Right atrium auricular region (tissue), 2 donors: ENCODE results near the gene CLDN6. TPM values are rescaled to one million over a fixed set of nuclear protein-coding genes. Genes with fewer than 3 reads are reported as not detected.

Source experiments
- DNase-seq: peaks from one replicate; pipeline ENCODE4 v3.0.0-alpha.2; 2019; ENCODE audit warnings: low spot score
- H3K27ac ChIP-seq, 2 donors: fragments of 200-600 bp; sonication (generic); 1 replicate in 1 of 2; 2 replicates in 1 of 2; pipeline ENCODE4 v1.5.1; 2016 to 2019
- H3K27me3 ChIP-seq, 2 donors: fragments of 200-600 bp; sonication (generic); one replicate each; pipeline versions ENCODE4 v1.5.1 to v1.6.0; 2017 to 2019
- H3K36me3 ChIP-seq: fragments of 200-600 bp; sonication (generic); one replicate; pipeline ENCODE4 v1.5.1; 2016
- H3K4me1 ChIP-seq, 2 donors: fragments of 200-600 bp; sonication (generic); one replicate each; pipeline versions ENCODE4 v1.5.1 to v1.6.0; 2017 to 2019
- H3K4me3 ChIP-seq, 2 donors: fragments of 200-600 bp; sonication (generic); 1 replicate in 1 of 2; 2 replicates in 1 of 2; pipeline ENCODE4 v1.5.1; 2017 to 2019; ENCODE audit warnings: mild to moderate bottlenecking in 1 of 2, moderate library complexity in 1 of 2
- H3K9me3 ChIP-seq, 2 donors: fragments of 200-600 bp; sonication (generic); one replicate each; pipeline ENCODE4 v1.5.1; 2019
- CTCF ChIP-seq, 2 donors: fragments of 200-600 bp; sonication (generic); IDR thresholded peaks; one replicate each; pipeline ENCODE4 v1.5.1; 2019; ENCODE audit warnings: antibody characterized with exemption in 2 of 2
- total RNA-seq, 2 donors: library from RNA; depleted of rRNA; stranded (reverse); fragments of >200 nt; gene quantifications; one replicate each; pipeline ENCODE4 v1.1.0, GENCODE V29; 2016

CLDN6 gene
- total RNA-seq, 2 donors from 2014 or later = not detected

DNA sequence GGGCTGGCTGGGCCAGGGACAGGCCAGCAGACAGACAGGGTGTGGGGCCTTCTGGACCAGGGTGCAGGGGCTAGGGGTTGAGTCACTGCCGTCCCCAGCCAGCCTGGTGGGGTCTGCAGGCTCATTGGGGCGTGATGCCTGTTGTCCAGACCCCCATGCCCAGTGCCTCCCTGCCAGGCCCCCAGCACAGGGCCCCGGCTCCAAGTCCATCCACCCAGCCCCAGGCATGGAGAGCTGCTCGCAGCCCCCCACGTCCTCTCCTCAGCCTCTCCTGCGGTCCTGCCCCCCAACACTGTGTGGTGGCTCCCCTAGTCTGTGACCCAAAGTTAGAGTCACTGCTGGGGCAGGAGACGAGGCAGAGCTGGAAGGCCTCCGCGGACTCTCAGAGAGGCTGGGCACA lies 30.7 kb downstream of the CLDN6 start:
- Histone ChIP-seq H3K36me3 (no peaks in the 10 kb centered on the region), H3K27me3 (no peaks in the 10 kb centered on the region), H3K27ac (no peak overlapping the region), H3K4me3 (no peak overlapping the region), H3K9me3 (no peaks in the 10 kb centered on the region), H3K4me1 (peaks cover 0 to 33% of the 10 kb centered on the region in 2 donors)
- no peak for DNase-seq
- no peak for TF ChIP-seq CTCF (IDR thresholded peaks at IDR 0.05)

DNA sequence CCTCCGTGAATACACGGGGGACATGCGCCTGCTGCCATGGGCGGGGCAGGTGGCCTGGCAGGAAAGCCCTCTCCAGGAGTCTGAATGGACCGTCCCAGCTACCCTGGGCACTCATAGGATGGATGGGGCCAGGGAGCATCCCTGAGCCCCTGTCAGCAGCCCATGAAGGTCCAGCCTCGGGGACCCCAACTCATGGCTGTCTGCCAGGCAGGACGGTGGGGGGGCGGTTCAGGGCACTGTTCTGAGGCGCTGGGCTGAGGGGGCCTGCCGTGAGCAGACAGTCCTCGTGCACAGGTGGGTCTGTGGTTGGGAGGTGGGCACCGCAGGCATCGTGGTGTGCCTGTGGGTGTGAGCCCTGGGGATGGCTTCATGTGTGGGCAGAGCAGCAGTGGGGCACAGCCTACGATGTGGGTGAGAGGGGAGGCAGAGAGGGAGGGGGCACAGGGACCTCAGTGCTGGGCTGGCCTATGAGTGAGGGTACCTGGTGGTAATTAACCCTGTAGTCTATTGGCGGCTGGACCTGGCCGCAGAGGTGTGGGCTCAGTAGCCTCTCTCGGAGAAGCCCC lies 31.3 kb downstream of the CLDN6 start:
- Histone ChIP-seq H3K27me3 (no peaks in the 10 kb centered on the region), H3K36me3 (no peaks in the 10 kb centered on the region), H3K4me3 (no peak overlapping the region), H3K27ac (peak overlapping the region; percentile 80 to 90), H3K4me1 (peaks cover 0 to 33% of the 10 kb centered on the region in 2 donors), H3K9me3 (no peaks in the 10 kb centered on the region)
- DNase-seq = no peak
- TF ChIP-seq CTCF (IDR thresholded peaks at IDR 0.05) = no peak

GRCh38 chr16:2985893-2986355 lies 32.1 kb downstream of the CLDN6 start:
- Histone ChIP-seq H3K36me3 (no peaks in the 10 kb centered on the region), H3K27me3 (no peaks in the 10 kb centered on the region), H3K4me1 (peaks cover 0 to 37% of the 10 kb centered on the region in 2 donors), H3K4me3 (no peak overlapping the region), H3K27ac (peak overlapping the region; percentile 80 to 90), H3K9me3 (no peaks in the 10 kb centered on the region)
- DNase-seq = no peak
- no peak for TF ChIP-seq CTCF (IDR thresholded peaks at IDR 0.05)

DNA sequence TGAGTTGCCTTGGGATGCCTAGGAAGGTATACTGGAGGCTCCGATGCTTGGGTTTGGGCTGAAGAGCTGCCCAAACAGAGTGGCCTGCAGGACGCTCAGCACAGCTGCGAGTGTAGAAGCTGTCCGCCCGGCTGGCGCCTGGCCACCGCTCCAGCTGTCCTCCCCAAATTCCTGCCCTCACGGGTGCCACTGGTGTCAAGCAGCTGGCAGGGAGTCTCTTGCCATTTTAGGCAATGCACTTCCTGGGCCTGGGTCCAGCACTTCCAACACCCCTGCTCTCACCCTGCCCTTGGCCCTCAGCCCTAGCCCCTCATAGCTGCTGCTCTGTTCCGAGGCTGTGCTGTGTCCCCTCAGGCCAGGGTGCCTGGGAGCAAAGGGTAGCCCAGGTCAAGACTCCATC lies 32.5 kb downstream of the CLDN6 start:
- Histone ChIP-seq H3K27ac (peak overlapping the region; percentile 80 to 90), H3K4me1 (peaks cover 0 to 41% of the 10 kb centered on the region in 2 donors), H3K9me3 (no peaks in the 10 kb centered on the region), H3K27me3 (no peaks in the 10 kb centered on the region), H3K36me3 (no peaks in the 10 kb centered on the region), H3K4me3 (no peak overlapping the region)
- TF ChIP-seq CTCF (IDR thresholded peaks at IDR 0.05) = no peak
- DNase-seq = no peak

DNA sequence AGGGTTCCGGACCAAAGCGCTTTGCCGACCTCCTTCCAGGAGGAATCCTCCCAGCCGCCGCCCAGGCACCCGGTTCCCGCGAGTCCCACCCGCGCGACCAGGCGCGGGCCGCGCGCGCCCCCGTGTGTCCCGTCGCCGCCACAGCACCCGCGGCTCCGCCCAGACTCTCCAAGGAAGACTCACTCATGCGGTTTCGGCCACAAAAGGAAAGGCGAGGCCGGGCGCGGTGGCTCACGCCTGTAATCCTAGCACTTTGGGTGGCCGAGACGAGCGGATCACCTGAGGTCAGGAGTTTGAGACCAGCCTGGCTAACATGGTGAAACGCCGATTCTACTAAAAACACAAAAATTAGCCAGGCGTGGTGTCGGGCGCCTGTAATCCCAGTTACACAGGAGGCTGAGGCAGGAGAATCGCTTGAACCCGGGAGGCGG lies 34.3 kb downstream of the CLDN6 start:
- H3K4me1 ChIP-seq = peaks cover 0 to 51% of the 10 kb centered on the region in 2 donors
- no peaks in the 10 kb centered on the region for H3K36me3 ChIP-seq
- peak; percentile 88 for DNase-seq
- H3K27me3 ChIP-seq = no peaks in the 10 kb centered on the region
- peak; percentile 98 for TF ChIP-seq CTCF (IDR thresholded peaks at IDR 0.05)
- H3K9me3 ChIP-seq = no peaks in the 10 kb centered on the region
- H3K27ac ChIP-seq = peak overlapping the region in 1 of 2 donors; percentile 11
- H3K4me3 ChIP-seq = peak overlapping the region in 1 of 2 donors; percentile 31

DNA sequence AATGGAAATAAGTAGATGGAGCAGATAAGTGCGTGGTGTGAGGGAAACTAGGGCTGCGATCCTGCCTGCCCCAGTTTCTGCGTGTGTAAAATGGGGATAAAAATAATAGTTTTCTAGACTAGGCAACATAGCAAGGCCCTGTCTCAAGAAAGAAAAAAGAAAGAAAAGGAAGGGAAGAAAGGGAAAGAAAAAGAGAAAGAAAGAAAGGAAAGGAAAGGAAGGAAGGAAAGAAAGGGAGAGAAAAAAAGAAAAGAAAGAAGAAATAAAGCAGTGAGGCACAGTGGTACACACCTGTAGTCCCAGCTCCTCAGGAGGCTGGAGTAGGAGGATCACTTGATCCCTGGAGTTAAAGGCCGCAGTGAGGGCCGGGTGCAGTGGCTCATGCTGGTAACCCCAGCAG lies 35.6 kb downstream of the CLDN6 start:
- peaks cover 0 to 51% of the 10 kb centered on the region in 2 donors for H3K4me1 ChIP-seq
- H3K27me3 ChIP-seq = no peaks in the 10 kb centered on the region
- no peak overlapping the region for H3K4me3 ChIP-seq
- no peaks in the 10 kb centered on the region for H3K9me3 ChIP-seq
- no peaks in the 10 kb centered on the region for H3K36me3 ChIP-seq
- no peak for TF ChIP-seq CTCF (IDR thresholded peaks at IDR 0.05)
- no peak overlapping the region for H3K27ac ChIP-seq
- no peak for DNase-seq
